HG03439 (cell line): ENCODE results near the gene ILK.

Experiments
- ATAC-seq: cut with Tn5 transposase; IDR thresholded peaks from one replicate; pipeline ENCODE4 v1.9.1; 2021; ENCODE audit warnings: mild to moderate bottlenecking, moderate library complexity; ENCODE audit not compliant: unreplicated experiment

ILK gene

GRCh38 chr11:6654281-6655019, 50.9 kb downstream of the ILK start:
- no peak for ATAC-seq

DNA sequence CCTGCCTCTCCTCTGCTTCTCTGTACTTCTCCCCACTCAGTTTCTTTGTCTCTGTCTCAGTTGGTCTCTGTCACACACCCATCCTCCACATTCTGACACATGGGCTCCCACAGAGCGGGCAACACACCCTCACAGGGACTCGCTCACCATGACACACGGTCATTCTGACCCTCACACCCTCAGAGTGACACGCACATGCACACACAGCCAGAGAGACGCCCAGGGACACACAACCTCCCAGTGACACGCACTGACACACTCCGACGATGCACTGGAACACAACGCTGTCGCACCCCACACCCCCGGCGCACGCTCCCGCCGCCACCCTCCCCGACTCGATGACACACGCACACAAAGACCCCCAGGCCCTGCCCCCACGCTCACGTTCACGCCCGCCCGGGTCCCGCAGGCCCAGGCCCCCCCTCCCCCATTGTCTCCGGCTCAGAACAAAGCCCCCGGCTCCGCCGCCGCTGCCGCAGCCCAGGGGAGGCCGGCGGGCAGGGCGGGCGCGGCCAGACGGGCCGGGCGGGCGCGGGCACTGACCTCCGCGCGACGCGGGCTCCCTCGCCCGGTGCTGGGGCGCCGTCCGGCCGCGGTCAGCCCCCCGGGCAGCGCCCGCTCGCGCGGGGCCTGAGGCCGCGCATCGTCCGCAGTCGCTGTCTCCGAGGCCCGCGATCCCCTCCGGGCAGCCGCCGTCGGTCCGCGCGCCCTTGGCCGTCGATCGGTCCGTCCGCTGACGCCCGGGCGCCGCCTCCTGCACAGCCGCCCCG, 51.6 kb downstream of the ILK start:
- ATAC-seq, result no peak

- ATAC-seq, result no peak
Observed at GRCh38 chr11:6655790-6656583, 52.4 kb downstream of the ILK start, which contains the start of gene DCHS1. Gene DCHS1 (minus strand): TSS chr11:6655809. CDS start chr11:6641613, 14,196 bp downstream.

DNA sequence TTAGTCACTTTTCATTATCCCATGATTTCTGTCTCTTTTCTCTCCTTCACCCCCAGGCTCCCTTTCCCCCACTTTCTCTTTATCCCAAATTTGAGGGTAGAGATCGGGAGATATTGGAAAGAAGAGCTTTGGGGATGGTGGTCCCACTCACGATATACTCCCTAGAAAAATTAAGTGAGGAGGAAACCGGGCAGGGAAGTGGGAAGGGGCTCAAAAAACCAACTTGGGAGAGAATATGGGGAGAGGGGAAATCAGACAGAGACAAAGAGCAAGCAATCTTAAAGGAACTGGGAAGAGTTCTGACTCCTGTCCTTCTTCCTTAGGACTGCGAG, 53.0 kb downstream of the ILK start:
- no peak for ATAC-seq

DNA sequence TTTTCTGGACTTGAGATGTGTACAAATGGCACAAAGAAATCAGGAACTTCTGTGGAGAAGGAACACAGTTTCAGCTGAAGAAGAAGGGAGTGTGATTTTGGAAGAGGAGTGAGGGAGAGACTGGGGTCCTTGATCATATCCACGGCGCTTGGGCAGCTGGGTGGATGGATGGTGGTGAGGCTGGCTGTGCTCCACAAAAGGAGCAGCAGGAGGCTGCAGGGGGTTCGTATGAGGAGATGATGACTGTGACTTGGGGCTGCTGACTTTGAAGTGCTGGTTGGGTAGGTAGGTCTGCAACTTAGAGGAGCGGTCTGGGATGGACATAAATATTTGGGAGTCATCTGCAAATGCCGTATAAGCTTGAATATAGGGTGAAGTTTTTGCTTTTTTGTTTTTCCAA, 53.4 kb downstream of the ILK start:
- no peak for ATAC-seq

DNA sequence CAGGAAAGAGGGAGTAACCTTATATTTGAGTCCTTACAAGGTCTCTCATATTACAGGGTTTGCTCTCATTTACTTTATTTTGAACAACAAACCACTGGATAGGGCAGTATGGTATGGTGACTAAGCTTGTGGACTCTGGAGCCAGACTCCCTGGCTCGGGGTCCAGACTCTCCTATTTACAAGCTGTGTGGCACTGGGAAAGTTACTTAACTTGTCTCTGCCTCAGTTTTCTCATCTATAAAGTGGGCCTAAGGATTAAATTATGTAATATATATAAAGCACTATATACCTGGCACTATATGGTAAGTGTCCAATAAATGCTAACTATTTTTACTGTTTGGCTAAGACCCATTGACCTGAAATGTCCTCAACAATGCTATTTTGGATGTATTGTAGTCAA, 53.8 kb downstream of the ILK start:
- ATAC-seq, result no peak

DNA sequence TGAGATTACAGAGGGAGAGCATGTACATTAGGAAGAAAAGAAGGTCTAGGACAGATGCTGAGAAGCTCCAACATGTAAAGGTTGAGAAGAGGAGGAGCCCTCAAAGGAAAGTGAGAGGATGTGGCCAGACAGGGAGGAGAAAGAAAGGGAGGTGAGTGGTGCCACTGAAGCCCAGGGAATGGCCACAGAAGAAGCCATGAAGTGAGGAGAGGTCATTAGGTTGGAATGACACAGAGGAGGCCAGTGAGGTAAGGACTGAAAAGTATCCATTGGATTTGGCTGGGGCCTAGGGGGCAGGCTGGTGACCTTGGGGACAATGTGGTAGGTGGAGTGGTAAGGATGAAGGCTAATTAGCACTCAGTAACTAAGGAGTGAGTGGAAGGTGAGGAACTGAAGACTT, 55.1 kb downstream of the ILK start:
- ATAC-seq, result no peak
